DOHH2 (cell line): Measurements from ENCODE around the gene DCUN1D1.

Source experiments
- H3F3A ChIP-seq: fragments of 200-600 bp; sonication (generic), shearing (Covaris generic); 2 replicates; pipeline ENCODE4 v1.6.0; 2016; ENCODE audit warnings: antibody characterized with exemption, mild to moderate bottlenecking; ENCODE audit not compliant: control insufficient read depth, insufficient read depth
- H3K27ac ChIP-seq: fragments of 200-600 bp; sonication (generic); 2 replicates; pipeline ENCODE4 v1.5.1; 2014; ENCODE audit warnings: low read depth, mild to moderate bottlenecking, low read length, moderate library complexity
- H3K27me3 ChIP-seq: fragments of 200-600 bp; sonication (generic); 2 replicates; pipeline ENCODE4 v1.6.1; 2014; ENCODE audit warnings: mild to moderate bottlenecking, low read length, mixed read lengths; ENCODE audit not compliant: control insufficient read depth
- H3K36me3 ChIP-seq: fragments of 200-600 bp; sonication (generic); 2 replicates; pipeline ENCODE4 v1.6.1; 2014; ENCODE audit warnings: mild to moderate bottlenecking, low read length, moderate library complexity, mixed read lengths; ENCODE audit not compliant: control insufficient read depth
- H3K4me1 ChIP-seq: fragments of 200-600 bp; sonication (generic); 2 replicates; pipeline ENCODE4 v1.6.1; 2014; ENCODE audit warnings: mild to moderate bottlenecking, low read length, mixed read lengths; ENCODE audit not compliant: control insufficient read depth
- H3K4me2 ChIP-seq: fragments of 200-600 bp; sonication (generic); 2 replicates; pipeline ENCODE4 v1.6.0; 2014; ENCODE audit warnings: mild to moderate bottlenecking, low read length, moderate library complexity
- H3K4me3 ChIP-seq: fragments of 200-600 bp; sonication (generic); 2 replicates; pipeline ENCODE4 v1.5.1; 2014; ENCODE audit warnings: mild to moderate bottlenecking, low read length, mixed read lengths
- H3K79me2 ChIP-seq: fragments of 200-600 bp; sonication (generic); 2 replicates; pipeline ENCODE4 v1.6.1; 2014; ENCODE audit warnings: mild to moderate bottlenecking, low read length, mixed read lengths; ENCODE audit not compliant: control insufficient read depth
- H3K9me2 ChIP-seq: fragments of 200-600 bp; sonication (generic); replicated peaks from 2 replicates; pipeline ENCODE4 v1.6.1; 2014; ENCODE audit warnings: mild to moderate bottlenecking, low read length, mixed read lengths; ENCODE audit not compliant: control insufficient read depth
- H3K9me3 ChIP-seq: fragments of 200-600 bp; sonication (generic); 2 replicates; pipeline ENCODE4 v1.6.1; 2014; ENCODE audit warnings: antibody characterized with exemption, low read length, mixed read lengths; ENCODE audit not compliant: control insufficient read depth, insufficient read depth
- H4K20me1 ChIP-seq: fragments of 200-600 bp; sonication (generic); 2 replicates; pipeline ENCODE4 v1.6.0; 2014; ENCODE audit warnings: low read depth, mild to moderate bottlenecking, antibody characterized with exemption, low read length, moderate library complexity; ENCODE audit not compliant: control insufficient read depth, insufficient read depth
- EZH2phosphoT487 ChIP-seq: fragments of 200-600 bp; sonication (generic); IDR thresholded peaks from 2 replicates; pipeline ENCODE4 v1.6.1; 2017; ENCODE audit warnings: borderline replicate concordance, mild to moderate bottlenecking, antibody characterized with exemption, low read length, moderate library complexity, mixed read lengths
- TF ChIP-seq, protein P1 (sequence below): fragments of 200-600 bp; sonication (generic); IDR thresholded peaks from one replicate; pipeline ENCODE4 v1.5.1; 2014; ENCODE audit warnings: antibody characterized with exemption, mild to moderate bottlenecking, low read depth, low read length; ENCODE audit not compliant: poor library complexity, severe bottlenecking

DCUN1D1 gene

DNA sequence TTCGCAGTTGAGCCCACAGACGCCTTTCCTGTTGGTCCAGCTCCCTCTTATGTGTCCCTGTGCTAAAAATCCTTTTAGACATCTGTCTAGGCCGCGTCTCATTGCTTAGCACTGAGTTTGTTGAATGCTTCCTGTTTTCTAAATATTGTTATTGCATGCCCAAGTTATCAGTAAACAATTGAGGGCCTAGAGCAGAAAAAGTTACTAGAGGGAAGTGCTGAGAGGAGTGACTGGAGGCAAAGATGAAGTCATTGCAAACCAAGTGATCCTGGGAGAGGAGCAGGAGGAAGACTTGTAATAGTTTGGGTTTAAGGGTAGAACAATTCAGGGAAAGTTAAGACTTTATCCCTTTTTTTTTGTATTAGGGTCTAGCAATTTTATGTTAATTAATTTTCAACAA lies 88.1 kb downstream of the DCUN1D1 start:
- Histone ChIP-seq H3K4me1 (no peaks in the 10 kb centered on the region), H3K9me2 (no peaks in the 10 kb centered on the region), H3K36me3 (peaks cover 35% of the 10 kb centered on the region), H3K4me2 (no peak overlapping the region), H3K27ac (no peak overlapping the region), H3F3A (no peaks in the 10 kb centered on the region), H3K27me3 (no peaks in the 10 kb centered on the region), H3K4me3 (no peak overlapping the region), H3K9me3 (no peaks in the 10 kb centered on the region), H3K79me2 (no peaks in the 10 kb centered on the region), H4K20me1 (no peaks in the 10 kb centered on the region)
- TF ChIP-seq, protein P1, sequence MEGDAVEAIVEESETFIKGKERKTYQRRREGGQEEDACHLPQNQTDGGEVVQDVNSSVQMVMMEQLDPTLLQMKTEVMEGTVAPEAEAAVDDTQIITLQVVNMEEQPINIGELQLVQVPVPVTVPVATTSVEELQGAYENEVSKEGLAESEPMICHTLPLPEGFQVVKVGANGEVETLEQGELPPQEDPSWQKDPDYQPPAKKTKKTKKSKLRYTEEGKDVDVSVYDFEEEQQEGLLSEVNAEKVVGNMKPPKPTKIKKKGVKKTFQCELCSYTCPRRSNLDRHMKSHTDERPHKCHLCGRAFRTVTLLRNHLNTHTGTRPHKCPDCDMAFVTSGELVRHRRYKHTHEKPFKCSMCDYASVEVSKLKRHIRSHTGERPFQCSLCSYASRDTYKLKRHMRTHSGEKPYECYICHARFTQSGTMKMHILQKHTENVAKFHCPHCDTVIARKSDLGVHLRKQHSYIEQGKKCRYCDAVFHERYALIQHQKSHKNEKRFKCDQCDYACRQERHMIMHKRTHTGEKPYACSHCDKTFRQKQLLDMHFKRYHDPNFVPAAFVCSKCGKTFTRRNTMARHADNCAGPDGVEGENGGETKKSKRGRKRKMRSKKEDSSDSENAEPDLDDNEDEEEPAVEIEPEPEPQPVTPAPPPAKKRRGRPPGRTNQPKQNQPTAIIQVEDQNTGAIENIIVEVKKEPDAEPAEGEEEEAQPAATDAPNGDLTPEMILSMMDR, result no peak
- TF ChIP-seq EZH2phosphoT487, result no peak

DNA sequence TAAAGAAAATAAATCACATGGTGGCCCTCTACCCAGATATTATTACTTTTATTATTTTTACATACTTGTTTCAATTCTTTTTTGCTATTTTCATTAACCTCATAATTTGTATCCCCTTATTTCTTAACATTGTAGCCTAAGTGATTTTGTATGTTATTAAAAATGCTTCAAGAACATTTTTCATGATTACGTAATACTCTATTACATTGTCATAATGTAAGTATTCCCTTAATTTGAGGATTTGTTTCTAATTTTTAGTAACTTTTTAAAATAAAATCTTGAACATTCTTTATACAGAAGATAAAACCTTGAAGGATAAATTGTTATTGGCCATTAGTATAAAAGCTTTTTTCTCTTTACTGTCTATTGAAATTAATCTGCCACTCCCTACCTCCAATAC lies 89.0 kb downstream of the DCUN1D1 start:
- H4K20me1 ChIP-seq, result no peaks in the 10 kb centered on the region
- H3K27me3 ChIP-seq, result no peaks in the 10 kb centered on the region

DNA sequence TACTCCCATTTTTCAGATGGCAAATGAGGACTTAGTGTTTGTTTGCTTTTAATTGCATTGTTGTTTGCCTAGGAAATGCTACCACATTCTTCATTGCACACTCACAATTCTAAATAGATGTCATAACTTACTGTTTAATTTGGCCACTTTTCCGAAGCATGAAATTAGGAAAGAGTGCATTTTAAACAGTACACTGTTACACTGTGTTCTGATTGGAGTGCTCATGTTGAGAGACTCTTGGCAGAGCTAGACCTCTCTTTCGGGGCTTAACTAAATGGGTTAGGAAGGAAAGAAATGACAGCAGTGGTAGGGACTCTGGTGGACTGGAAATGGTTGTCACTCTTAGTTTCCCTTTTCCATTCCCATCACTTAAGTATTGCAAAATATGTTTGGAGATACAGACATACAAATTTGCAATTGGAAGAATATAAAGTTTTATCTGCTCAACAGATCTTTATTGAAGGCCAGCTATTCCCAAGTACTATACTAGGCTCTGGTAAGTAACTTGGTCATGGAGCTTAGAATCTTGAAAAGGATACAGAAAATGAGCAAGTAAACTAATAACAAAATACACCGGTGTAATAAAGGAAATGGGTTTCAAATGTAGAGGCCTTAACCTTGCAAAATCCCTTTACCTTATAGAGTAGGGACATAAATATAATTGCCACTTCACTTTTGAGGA lies 90.2 kb downstream of the DCUN1D1 start:
- Histone ChIP-seq H3K4me1 (peaks cover 1% of the 10 kb centered on the region; the same call in 1 of the 2 replicates), H4K20me1 (no peaks in the 10 kb centered on the region), H3K79me2 (no peaks in the 10 kb centered on the region), H3K9me3 (no peaks in the 10 kb centered on the region), H3K9me2 (no peaks in the 10 kb centered on the region), H3K4me2 (no peak overlapping the region), H3K27me3 (no peaks in the 10 kb centered on the region), H3K36me3 (peaks cover 35% of the 10 kb centered on the region), H3K27ac (no peak overlapping the region), H3F3A (no peaks in the 10 kb centered on the region), H3K4me3 (no peak overlapping the region)
- TF ChIP-seq, protein P1, result no peak
- TF ChIP-seq EZH2phosphoT487, result no peak

More for the DNA sequence above, 89.0 kb downstream of the DCUN1D1 start:
- Histone ChIP-seq H3K36me3 (peaks cover 36% of the 10 kb centered on the region), H3K27ac (no peak overlapping the region), H3F3A (no peaks in the 10 kb centered on the region), H3K79me2 (no peaks in the 10 kb centered on the region), H3K4me1 (no peaks in the 10 kb centered on the region), H3K4me3 (no peak overlapping the region), H3K9me3 (no peaks in the 10 kb centered on the region), H3K4me2 (no peak overlapping the region), H3K9me2 (no peaks in the 10 kb centered on the region)
- TF ChIP-seq, protein P1, result no peak
- no peak for TF ChIP-seq EZH2phosphoT487
